K562 (cell line): Measurements from ENCODE around the gene MAZ. TPM values are rescaled to one million over a fixed set of nuclear protein-coding genes. Genes with fewer than 3 reads are reported as not detected.
A peak's percentile ranks its signal among the peaks of the same experiment; 100 is the strongest.

ENCODE experiments used
- ATAC-seq: fragments of 200-7000 bp; cut with Tn5 transposase; 3 replicates; pipeline ENCODE4 v1.9.1; 2020; ENCODE audit warnings: moderate library complexity
- BruUV-seq: library from RNA; stranded (reverse); fragments of 400-500 nt; replicated peaks from 2 replicates; lab custom pipeline; 2021; lab: Mats Ljungman, UMichigan
- CTCF ChIA-PET: fragments of 300-600 bp; formaldehyde crosslinking; extraction: SDS; loops from one replicate; lab custom pipeline; 2021; ENCODE audit warnings: low intra/inter-chr PET ratio; lab: Yijun Ruan, JAX
- POLR2A ChIA-PET: fragments of 300-600, 350-650 bp; sonication (Branson Sonifier 250); formaldehyde crosslinking; extraction: SDS; loops from one replicate; lab custom pipeline; 2021; ENCODE audit warnings: antibody characterized with exemption, inconsistent platforms; lab: Yijun Ruan, JAX
- DNase-seq, 4 experiments: peaks; one replicate each; pipeline versions ENCODE4 v3.0.0 to v3.0.0-alpha.2; 2011 to 2018; ENCODE audit warnings: low spot score in 3 of 4, mixed read lengths in 3 of 4; ENCODE audit errors: extremely low read depth in 1 of 4
- FAIRE-seq: peaks from 2 replicates; lab custom pipeline; 2011; peaks lifted over from hg19 to GRCh38; lab: Jason Lieb, UNC
- H2AFZ ChIP-seq: 2 replicates; pipeline ENCODE4 v1.6.0; 2011; ENCODE audit warnings: low read depth, low read length, control low read depth, inconsistent platforms
- H3K27ac ChIP-seq: fragments of 200-600 bp; 3 replicates; pipeline ENCODE4 v1.8.0; 2011; ENCODE audit warnings: low read depth, mild to moderate bottlenecking, control low read depth, inconsistent platforms, low read length, moderate library complexity, mixed read lengths; ENCODE audit errors: extremely low read depth
- H3K27me3 ChIP-seq, 2 experiments: fragments of 300-600 bp in 1 of 2; 2 replicates in 1 of 2; 3 replicates in 1 of 2; pipeline versions ENCODE4 v1.6.0 to v1.8.0; 2011; ENCODE audit warnings: inconsistent platforms in 2 of 2, low read length in 2 of 2, mild to moderate bottlenecking in 1 of 2, mixed read lengths in 1 of 2, moderate library complexity in 1 of 2; ENCODE audit not compliant: control insufficient read depth in 2 of 2, insufficient read depth in 2 of 2
- H3K36me3 ChIP-seq: fragments of 300-600 bp; 3 replicates; pipeline ENCODE4 v1.8.0; 2011; ENCODE audit warnings: mild to moderate bottlenecking, low read length, inconsistent platforms; ENCODE audit not compliant: control insufficient read depth, insufficient read depth
- H3K4me1 ChIP-seq, 2 experiments: fragments of 200-600 bp in 1 of 2; replicated peaks in 1 of 2; 2 replicates in 1 of 2; 3 replicates in 1 of 2; pipeline versions ENCODE4 v1.5.1 to v1.8.0; 2011; ENCODE audit warnings: inconsistent platforms in 2 of 2, low read length in 2 of 2, mild to moderate bottlenecking in 1 of 2, mixed read lengths in 1 of 2, moderate library complexity in 1 of 2; ENCODE audit not compliant: control insufficient read depth in 2 of 2, insufficient read depth in 2 of 2
- H3K4me2 ChIP-seq: 2 replicates; pipeline ENCODE4 v1.6.1; 2011; ENCODE audit warnings: low read length, control low read depth, inconsistent platforms, mixed read lengths; ENCODE audit not compliant: insufficient read depth
- H3K4me3 ChIP-seq: fragments of 200-600 bp; sonication (generic), shearing (Covaris generic); 2 replicates; pipeline ENCODE4 v1.5.1; 2016; ENCODE audit warnings: control low read depth, inconsistent platforms
- H3K79me2 ChIP-seq: fragments of 200-600 bp; 3 replicates; pipeline ENCODE4 v1.8.0; 2011; ENCODE audit warnings: low read length, inconsistent platforms; ENCODE audit not compliant: control insufficient read depth, insufficient read depth
- H3K9ac ChIP-seq, 2 experiments: 2 replicates each; pipeline versions ENCODE4 v1.6.0 to v1.6.1; 2011; ENCODE audit warnings: low read depth in 2 of 2, low read length in 2 of 2, control low read depth in 1 of 2, inconsistent platforms in 1 of 2, mild to moderate bottlenecking in 1 of 2, mixed read lengths in 1 of 2; ENCODE audit not compliant: insufficient read depth in 1 of 2
- H3K9me1 ChIP-seq: one replicate; pipeline ENCODE4 v1.6.0; 2011; ENCODE audit warnings: inconsistent platforms, mild to moderate bottlenecking, low read length, moderate library complexity; ENCODE audit not compliant: control insufficient read depth, insufficient read depth
- H3K9me3 ChIP-seq: replicated peaks from 2 replicates; pipeline ENCODE4 v1.5.1; 2011; ENCODE audit warnings: low read depth, low read length, inconsistent platforms; ENCODE audit not compliant: control insufficient read depth, insufficient read depth
- H4K20me1 ChIP-seq: replicated peaks from 2 replicates; pipeline ENCODE4 v1.6.1; 2011; ENCODE audit warnings: low read length, inconsistent platforms, mixed read lengths; ENCODE audit not compliant: control insufficient read depth, insufficient read depth
- ATF4 ChIP-seq: fragments of 450-650 bp; formaldehyde crosslinking; IDR thresholded peaks from 2 replicates; pipeline ENCODE4 v1.4.0; 2022; ENCODE audit warnings: mild to moderate bottlenecking, moderate library complexity
- ESRRB ChIP-seq: fragments of 250-450 bp; sonication (Bioruptor Pico); IDR thresholded peaks from 2 replicates; pipeline ENCODE4 v1.5.0; 2020; ENCODE audit warnings: mild to moderate bottlenecking, moderate library complexity, borderline replicate concordance
- KDM1A ChIP-seq, 2 experiments: fragments of 450-650 bp; IDR thresholded peaks; 2 replicates each; pipeline ENCODE4 v1.6.1; 2016; ENCODE audit warnings: mild to moderate bottlenecking in 2 of 2
- POU5F1 ChIP-seq: fragments of 150-350 bp; IDR thresholded peaks from 2 replicates; pipeline ENCODE4 v1.6.1; 2014; ENCODE audit warnings: borderline replicate concordance, low read length, low read depth, mild to moderate bottlenecking; ENCODE audit not compliant: partially characterized antibody
- SMAD1 ChIP-seq: fragments of 150-350 bp; IDR thresholded peaks from 2 replicates; pipeline ENCODE4 v1.6.1; 2014; ENCODE audit warnings: low read length, low read depth; ENCODE audit not compliant: partially characterized antibody
- SOX6 ChIP-seq: fragments of 450-650 bp; IDR thresholded peaks from 2 replicates; pipeline ENCODE4 v1.6.1; 2014; ENCODE audit warnings: mild to moderate bottlenecking
- SREBF2 ChIP-seq: sonication (generic); formaldehyde crosslinking; IDR thresholded peaks from 2 replicates; pipeline ENCODE4 v1.4.0; 2020; ENCODE audit warnings: mild to moderate bottlenecking, missing genetic modification reagents
- ZNF316 ChIP-seq: fragments of 450-650 bp; IDR thresholded peaks from 2 replicates; pipeline ENCODE4 v1.6.1; 2016
- WGBS: fragments of 100-300 bp; shearing (Covaris generic); methylation state at CpG from one replicate; pipeline ENCODE4 v1.1.6; 2016; ENCODE audit warnings: low coverage, mixed read lengths; ENCODE audit not compliant: insufficient coverage; ENCODE audit errors: missing lambda C conversion rate; 5-methylcytosine and 5-hydroxymethylcytosine counted together
- in situ Hi-C: fragments of 300-500 bp; cut with MboI; formaldehyde crosslinking; loops from 4 replicates; pipeline ENCODE4 v1.15.0; 2018; ENCODE audit warnings: inconsistent platforms, mixed read lengths
- intact Hi-C: fragments of 100-400 bp; cut with micrococcal nuclease; formaldehyde crosslinking; loops from 2 replicates; pipeline ENCODE4 v1.14.2; 2022
- polyA plus RNA-seq, 8 experiments: library from polyadenylated mRNA; depleted of rRNA in 4 of 8; stranded (reverse) in 5 of 8; unstranded in 3 of 8; fragments of >200 nt; fragmentation: Nextera tagmentation in 2 of 8; fragmentation: Illumina TruSeq in 1 of 8; extraction: Ambion mirVana in 2 of 8; extraction: Trizol in 1 of 8; gene quantifications; 2 replicates each; pipeline versions ENCODE4 v1.2.1 to v1.2.3, GENCODE V29; 2011 to 2014; ENCODE audit warnings: inconsistent platforms in 1 of 8, missing spikeins in 1 of 8
- total RNA-seq, 7 experiments: library from RNA; depleted of rRNA in 6 of 7; stranded (reverse); fragments of >200 nt in 6 of 7; fragmentation: Illumina TruSeq in 2 of 7; extraction: Trizol in 2 of 7; gene quantifications; 2 replicates each; pipeline versions ENCODE4 v1.2.1 to v1.2.3, GENCODE V29; 2011 to 2021; ENCODE audit warnings: low replicate concordance in 1 of 7
- TF ChIP-seq, protein P1 (sequence below): fragments of 450-650 bp; IDR thresholded peaks from 2 replicates; pipeline ENCODE4 v1.6.1; 2016; ENCODE audit warnings: mild to moderate bottlenecking, moderate library complexity

The MAZ gene
- total and polyA plus RNA-seq, 9 of the 15 experiments (the other 6 are each of a cell fraction or from before 2014, with no cell fraction given) = 45.4 to 532 (median 250) TPM

DNA sequence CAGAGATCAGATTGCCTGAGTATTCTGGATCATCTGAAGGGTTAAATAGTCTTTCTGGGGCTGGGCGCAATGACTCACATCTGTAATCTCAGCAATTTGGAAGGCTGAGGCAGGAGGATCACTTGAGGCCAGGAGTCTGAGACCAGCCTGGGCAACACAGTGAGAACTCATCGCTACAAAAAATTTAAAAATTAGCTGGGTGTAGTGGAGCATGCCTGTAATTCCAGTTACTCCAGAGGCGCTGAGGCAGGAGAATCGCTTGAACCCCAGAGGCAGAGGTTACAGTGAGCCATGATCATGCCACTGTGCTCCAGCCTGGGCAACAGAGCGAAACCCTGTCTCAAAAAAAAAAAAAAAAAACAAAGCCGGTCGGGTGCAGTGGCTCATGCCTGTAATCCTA is 29.6 kb downstream of the MAZ start:
- POLR2A ChIA-PET = no interaction called here
- BruUV-seq = no TSS peak
- WGBS = 45% methylated on average over 6 of the region's 7 CpGs
- TF ChIP-seq ZNF316 (no peak), SREBF2 (no peak), KDM1A (IDR thresholded peaks at IDR 0.05) (peak; percentile 40 to 49; a peak in 1 of 4 replicates), SOX6 (no peak), ESRRB (CRISPR knock-in tag) (no peak), POU5F1 (no peak), SMAD1 (no peak), ATF4 (no peak)
- TF ChIP-seq, protein P1, sequence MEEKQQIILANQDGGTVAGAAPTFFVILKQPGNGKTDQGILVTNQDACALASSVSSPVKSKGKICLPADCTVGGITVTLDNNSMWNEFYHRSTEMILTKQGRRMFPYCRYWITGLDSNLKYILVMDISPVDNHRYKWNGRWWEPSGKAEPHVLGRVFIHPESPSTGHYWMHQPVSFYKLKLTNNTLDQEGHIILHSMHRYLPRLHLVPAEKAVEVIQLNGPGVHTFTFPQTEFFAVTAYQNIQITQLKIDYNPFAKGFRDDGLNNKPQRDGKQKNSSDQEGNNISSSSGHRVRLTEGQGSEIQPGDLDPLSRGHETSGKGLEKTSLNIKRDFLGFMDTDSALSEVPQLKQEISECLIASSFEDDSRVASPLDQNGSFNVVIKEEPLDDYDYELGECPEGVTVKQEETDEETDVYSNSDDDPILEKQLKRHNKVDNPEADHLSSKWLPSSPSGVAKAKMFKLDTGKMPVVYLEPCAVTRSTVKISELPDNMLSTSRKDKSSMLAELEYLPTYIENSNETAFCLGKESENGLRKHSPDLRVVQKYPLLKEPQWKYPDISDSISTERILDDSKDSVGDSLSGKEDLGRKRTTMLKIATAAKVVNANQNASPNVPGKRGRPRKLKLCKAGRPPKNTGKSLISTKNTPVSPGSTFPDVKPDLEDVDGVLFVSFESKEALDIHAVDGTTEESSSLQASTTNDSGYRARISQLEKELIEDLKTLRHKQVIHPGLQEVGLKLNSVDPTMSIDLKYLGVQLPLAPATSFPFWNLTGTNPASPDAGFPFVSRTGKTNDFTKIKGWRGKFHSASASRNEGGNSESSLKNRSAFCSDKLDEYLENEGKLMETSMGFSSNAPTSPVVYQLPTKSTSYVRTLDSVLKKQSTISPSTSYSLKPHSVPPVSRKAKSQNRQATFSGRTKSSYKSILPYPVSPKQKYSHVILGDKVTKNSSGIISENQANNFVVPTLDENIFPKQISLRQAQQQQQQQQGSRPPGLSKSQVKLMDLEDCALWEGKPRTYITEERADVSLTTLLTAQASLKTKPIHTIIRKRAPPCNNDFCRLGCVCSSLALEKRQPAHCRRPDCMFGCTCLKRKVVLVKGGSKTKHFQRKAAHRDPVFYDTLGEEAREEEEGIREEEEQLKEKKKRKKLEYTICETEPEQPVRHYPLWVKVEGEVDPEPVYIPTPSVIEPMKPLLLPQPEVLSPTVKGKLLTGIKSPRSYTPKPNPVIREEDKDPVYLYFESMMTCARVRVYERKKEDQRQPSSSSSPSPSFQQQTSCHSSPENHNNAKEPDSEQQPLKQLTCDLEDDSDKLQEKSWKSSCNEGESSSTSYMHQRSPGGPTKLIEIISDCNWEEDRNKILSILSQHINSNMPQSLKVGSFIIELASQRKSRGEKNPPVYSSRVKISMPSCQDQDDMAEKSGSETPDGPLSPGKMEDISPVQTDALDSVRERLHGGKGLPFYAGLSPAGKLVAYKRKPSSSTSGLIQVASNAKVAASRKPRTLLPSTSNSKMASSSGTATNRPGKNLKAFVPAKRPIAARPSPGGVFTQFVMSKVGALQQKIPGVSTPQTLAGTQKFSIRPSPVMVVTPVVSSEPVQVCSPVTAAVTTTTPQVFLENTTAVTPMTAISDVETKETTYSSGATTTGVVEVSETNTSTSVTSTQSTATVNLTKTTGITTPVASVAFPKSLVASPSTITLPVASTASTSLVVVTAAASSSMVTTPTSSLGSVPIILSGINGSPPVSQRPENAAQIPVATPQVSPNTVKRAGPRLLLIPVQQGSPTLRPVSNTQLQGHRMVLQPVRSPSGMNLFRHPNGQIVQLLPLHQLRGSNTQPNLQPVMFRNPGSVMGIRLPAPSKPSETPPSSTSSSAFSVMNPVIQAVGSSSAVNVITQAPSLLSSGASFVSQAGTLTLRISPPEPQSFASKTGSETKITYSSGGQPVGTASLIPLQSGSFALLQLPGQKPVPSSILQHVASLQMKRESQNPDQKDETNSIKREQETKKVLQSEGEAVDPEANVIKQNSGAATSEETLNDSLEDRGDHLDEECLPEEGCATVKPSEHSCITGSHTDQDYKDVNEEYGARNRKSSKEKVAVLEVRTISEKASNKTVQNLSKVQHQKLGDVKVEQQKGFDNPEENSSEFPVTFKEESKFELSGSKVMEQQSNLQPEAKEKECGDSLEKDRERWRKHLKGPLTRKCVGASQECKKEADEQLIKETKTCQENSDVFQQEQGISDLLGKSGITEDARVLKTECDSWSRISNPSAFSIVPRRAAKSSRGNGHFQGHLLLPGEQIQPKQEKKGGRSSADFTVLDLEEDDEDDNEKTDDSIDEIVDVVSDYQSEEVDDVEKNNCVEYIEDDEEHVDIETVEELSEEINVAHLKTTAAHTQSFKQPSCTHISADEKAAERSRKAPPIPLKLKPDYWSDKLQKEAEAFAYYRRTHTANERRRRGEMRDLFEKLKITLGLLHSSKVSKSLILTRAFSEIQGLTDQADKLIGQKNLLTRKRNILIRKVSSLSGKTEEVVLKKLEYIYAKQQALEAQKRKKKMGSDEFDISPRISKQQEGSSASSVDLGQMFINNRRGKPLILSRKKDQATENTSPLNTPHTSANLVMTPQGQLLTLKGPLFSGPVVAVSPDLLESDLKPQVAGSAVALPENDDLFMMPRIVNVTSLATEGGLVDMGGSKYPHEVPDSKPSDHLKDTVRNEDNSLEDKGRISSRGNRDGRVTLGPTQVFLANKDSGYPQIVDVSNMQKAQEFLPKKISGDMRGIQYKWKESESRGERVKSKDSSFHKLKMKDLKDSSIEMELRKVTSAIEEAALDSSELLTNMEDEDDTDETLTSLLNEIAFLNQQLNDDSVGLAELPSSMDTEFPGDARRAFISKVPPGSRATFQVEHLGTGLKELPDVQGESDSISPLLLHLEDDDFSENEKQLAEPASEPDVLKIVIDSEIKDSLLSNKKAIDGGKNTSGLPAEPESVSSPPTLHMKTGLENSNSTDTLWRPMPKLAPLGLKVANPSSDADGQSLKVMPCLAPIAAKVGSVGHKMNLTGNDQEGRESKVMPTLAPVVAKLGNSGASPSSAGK = no peak

More for the DNA sequence above, 29.6 kb downstream of the MAZ start:
- no peaks in the 10 kb centered on the region for H3K79me2 ChIP-seq
- CTCF ChIA-PET = no interaction called here
- no peak overlapping the region for H3K9ac ChIP-seq
- no peaks in the 10 kb centered on the region for H3K36me3 ChIP-seq
- no peaks in the 10 kb centered on the region for H3K9me1 ChIP-seq
- no peak overlapping the region for H3K4me2 ChIP-seq
- FAIRE-seq = no peak
- no peaks in the 10 kb centered on the region; a peak in 1 of 5 replicates for H3K27me3 ChIP-seq
- H3K9me3 ChIP-seq = no peaks in the 10 kb centered on the region
- no peaks in the 10 kb centered on the region for H4K20me1 ChIP-seq
- peaks cover 0 to 14% of the 10 kb centered on the region in 2 experiments; a peak in 2 of 5 replicates for H3K4me1 ChIP-seq
- no peak for ATAC-seq
- no peak overlapping the region for H3K4me3 ChIP-seq
- in situ Hi-C loops = no loop called here
- no peak for DNase-seq
- H3K27ac ChIP-seq = no peak overlapping the region
- H2AFZ ChIP-seq = no peak overlapping the region
- intact Hi-C loops = no loop called here
